Measurements from ENCODE around the gene SPOCK1. TPM values are rescaled to one million over a fixed set of nuclear protein-coding genes. Genes with fewer than 3 reads are reported as not detected.
"Not testable (repeated sequence)": the region's sequence is repeated elsewhere in the genome, so short reads cannot be mapped to it uniquely, and the experiment has no call there.

The SPOCK1 gene
- total and polyA plus RNA-seq, 2 experiments from 2014 or later: 8.2 to 10.5 TPM

- no peak for TF ChIP-seq REST (IDR thresholded peaks at IDR 0.05; ENCODE audit: unreplicated experiment)
- TF ChIP-seq POLR2AphosphoS5 (IDR thresholded peaks at IDR 0.05; ENCODE audit: low read depth): no peak
- TF ChIP-seq NANOG (IDR thresholded peaks at IDR 0.05; ENCODE audit: borderline replicate concordance): no peak
- no peak for TF ChIP-seq STAT1 (IDR thresholded peaks at IDR 0.05; ENCODE audit: unreplicated experiment)
- no peak for TF ChIP-seq ETS1 (IDR thresholded peaks at IDR 0.05)
- TF ChIP-seq JUNB (IDR thresholded peaks at IDR 0.05; ENCODE audit: unreplicated experiment): no peak
Measured at GRCh38 chr5:137545956-137546355, 46.8 kb upstream of the SPOCK1 start (continued).

DNA sequence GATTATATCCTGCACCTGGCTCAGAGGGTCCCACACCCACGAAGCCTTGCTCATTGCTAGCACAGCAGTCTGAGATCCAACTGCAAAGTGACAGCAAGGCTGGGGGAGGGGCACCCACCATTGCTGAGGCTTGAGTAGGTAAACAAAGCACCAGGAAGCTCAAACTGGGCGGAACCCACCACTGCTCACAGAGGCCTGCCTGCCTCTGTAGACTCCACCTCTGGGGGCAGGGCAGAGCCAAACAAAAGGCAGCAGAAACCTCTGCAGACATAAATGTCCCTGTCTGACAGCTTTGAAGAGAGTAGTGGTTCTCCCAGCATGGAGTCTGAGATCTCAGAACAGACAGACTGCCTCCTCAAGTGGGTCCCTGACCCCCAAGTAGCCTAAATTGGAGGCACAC lies 36.3 kb upstream of the SPOCK1 start:
- H3K4me3 Mint-ChIP-seq; H4K20me1 ChIP-seq (replicated peaks; ENCODE audit: insufficient read depth); H3K27ac ChIP-seq (ENCODE audit: low read depth); H3K27me3 ChIP-seq (ENCODE audit: insufficient read depth); H3K4me3 ChIP-seq; H3K36me3 ChIP-seq (ENCODE audit: insufficient read depth); ATAC-seq; H3K4me1 Mint-ChIP-seq; H3K9me2 ChIP-seq (ENCODE audit: insufficient read depth); H3K27me3 Mint-ChIP-seq (ENCODE audit: insufficient read depth, low read depth, poor library complexity); H3F3A ChIP-seq (replicated peaks; ENCODE audit: low read depth); H3K4me1 ChIP-seq (ENCODE audit: insufficient read depth); H3K79me2 ChIP-seq (replicated peaks; ENCODE audit: insufficient read depth); H3K4me2 ChIP-seq; H3K27ac Mint-ChIP-seq; DNase-seq (ENCODE audit: low spot score); H2AFZ ChIP-seq: not testable (repeated sequence)
- Mint-ChIP-seq H3K9me3 (peaks cover 53% of the 10 kb centered on the region), H3K36me3 (ENCODE audit: low read depth) (peaks cover 25% of the 10 kb centered on the region)

DNA sequence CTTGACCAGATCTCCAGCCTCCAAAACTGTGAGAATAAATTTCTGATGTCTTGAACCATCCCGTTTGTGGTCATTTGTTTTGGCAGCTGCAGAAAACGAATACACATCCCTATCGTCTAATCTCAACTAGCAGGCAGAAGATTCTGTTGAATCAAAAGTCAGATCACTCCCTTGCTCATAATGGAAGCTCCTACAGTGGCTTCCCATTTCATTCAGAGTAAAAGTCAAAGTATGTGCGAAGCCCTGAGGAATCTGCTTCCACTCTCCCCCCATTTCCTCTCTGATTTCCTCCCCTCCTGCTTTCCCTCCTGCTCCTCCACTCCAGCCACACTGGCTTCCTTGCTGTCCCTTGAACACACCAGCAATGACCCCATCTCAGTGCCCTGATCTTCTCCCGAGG lies 34.8 kb upstream of the SPOCK1 start:
- no peak overlapping the region for H2AFZ ChIP-seq
- Mint-ChIP-seq H3K36me3 (ENCODE audit: low read depth) (peaks cover 21% of the 10 kb centered on the region), H3K4me1 (no peaks in the 10 kb centered on the region), H3K4me3 (no peak overlapping the region), H3K27me3 (ENCODE audit: insufficient read depth, low read depth, poor library complexity) (peaks cover 4% of the 10 kb centered on the region), H3K9me3 (peaks cover 48% of the 10 kb centered on the region), H3K27ac (no peak overlapping the region)
- H3K4me2 ChIP-seq: no peak overlapping the region
- no peaks in the 10 kb centered on the region for H3K9me2 ChIP-seq (ENCODE audit: insufficient read depth)
- ATAC-seq (no peak), DNase-seq (ENCODE audit: low spot score) (no peak)
- H3K4me1 ChIP-seq (ENCODE audit: insufficient read depth): no peaks in the 10 kb centered on the region
- no peaks in the 10 kb centered on the region for H3K27me3 ChIP-seq (ENCODE audit: insufficient read depth)
- H4K20me1 ChIP-seq (replicated peaks; ENCODE audit: insufficient read depth): no peaks in the 10 kb centered on the region
- no peaks in the 10 kb centered on the region for H3F3A ChIP-seq (replicated peaks; ENCODE audit: low read depth)
- no peak overlapping the region for H3K4me3 ChIP-seq
- H3K27ac ChIP-seq (ENCODE audit: low read depth): no peak overlapping the region
- no peaks in the 10 kb centered on the region for H3K79me2 ChIP-seq (replicated peaks; ENCODE audit: insufficient read depth)
- no peaks in the 10 kb centered on the region for H3K36me3 ChIP-seq (ENCODE audit: insufficient read depth)
- TF ChIP-seq EZH2phosphoT487 (IDR thresholded peaks at IDR 0.05; ENCODE audit: unreplicated experiment): no peak
- no peak for TF ChIP-seq REST (IDR thresholded peaks at IDR 0.05; ENCODE audit: unreplicated experiment)
- TF ChIP-seq POLR2AphosphoS5 (IDR thresholded peaks at IDR 0.05; ENCODE audit: low read depth): no peak

All from GM23338 (cell line).